ENCODE data around the gene BANF1. TPM values are rescaled to one million over a fixed set of nuclear protein-coding genes. Genes with fewer than 3 reads are reported as not detected.
A peak's percentile ranks its signal among the peaks of the same experiment; 100 is the strongest.

BANF1 gene
- total and polyA plus RNA-seq, 2 donors (not counting 1 experiment from before 2014, with no cell fraction given) = 74.3 to 99.3 TPM

DNA sequence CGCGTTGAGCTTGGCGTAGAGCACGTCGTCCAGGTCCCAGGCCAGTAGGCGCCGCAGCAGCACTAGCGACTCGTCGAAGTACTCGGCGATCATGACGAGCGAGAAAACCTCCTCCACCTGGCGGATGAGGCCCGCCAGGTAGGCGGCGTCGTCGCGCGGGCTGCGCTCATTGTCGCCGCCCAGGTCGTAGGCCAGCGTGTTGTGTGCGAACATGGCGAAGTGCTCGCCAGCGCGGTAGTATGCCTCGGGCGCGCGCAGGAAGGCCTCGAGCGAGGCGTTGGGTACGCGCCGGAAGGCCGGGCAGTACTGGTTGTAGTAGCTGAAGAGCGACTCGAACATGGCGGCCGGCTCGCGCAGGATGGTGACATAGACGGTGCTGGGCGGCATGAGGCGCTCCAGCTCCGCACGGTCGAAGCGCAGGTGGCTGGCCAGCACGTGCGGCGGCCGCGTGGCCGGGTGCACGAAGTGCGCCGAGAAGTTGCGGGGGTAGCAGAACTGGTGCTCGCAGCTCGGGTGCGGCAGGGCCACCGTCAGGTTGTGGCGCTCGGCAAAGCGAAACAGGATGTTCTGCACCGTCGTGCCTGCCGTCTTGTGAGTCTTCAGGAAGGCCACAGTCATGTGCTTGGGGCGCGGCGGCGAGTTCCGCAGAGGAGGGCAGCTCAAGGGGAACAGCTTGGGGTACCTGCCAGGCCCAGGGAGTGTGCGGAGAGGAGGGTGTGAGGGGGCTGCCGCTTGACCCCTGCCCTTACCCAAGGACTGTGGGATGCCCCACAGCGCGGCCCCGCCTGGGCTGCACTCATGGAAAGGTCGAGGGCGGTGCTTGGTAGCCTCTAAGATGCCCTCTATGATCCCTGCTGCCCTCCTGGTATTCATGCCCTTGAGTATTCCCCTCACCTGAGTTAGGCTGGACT is 40.9 kb downstream of the BANF1 start:
- Mint-ChIP-seq H3K4me3 (no peak overlapping the region), H3K9me3 (ENCODE audit: insufficient read depth) (no peaks in the 10 kb centered on the region), H3K4me1 (peaks cover 9% of the 10 kb centered on the region), H3K27me3 (peaks cover 10% of the 10 kb centered on the region), H3K27ac (no peak overlapping the region)
- intact Hi-C loops (cut with micrococcal nuclease) = no loop called here
- no peak for DNase-seq
- no peak for ATAC-seq (ENCODE audit: low read depth)
- POLR2A ChIA-PET = no interaction called here
- Histone ChIP-seq H3K27me3 (replicated peaks in 1 of 4; ENCODE audit: control extremely low read depth in 1 of 4, control insufficient read depth in 3 of 4, insufficient read depth in 4 of 4, low read length in 3 of 4) (peaks cover 0 to 26% (median 3%) of the 10 kb centered on the region in 4 experiments), H3K27ac (ENCODE audit: low read length in 2 of 2) (no peak overlapping the region), H3K36me3 (replicated peaks in 1 of 2; ENCODE audit: control extremely low read depth in 1 of 2, control insufficient read depth in 1 of 2, extremely low read depth in 1 of 2, insufficient read depth in 2 of 2, low read length in 1 of 2) (no peaks in the 10 kb centered on the region), H3K9ac (ENCODE audit: low read length) (no peak overlapping the region), H4K20me1 (ENCODE audit: control insufficient read depth, insufficient read depth, low read length, poor library complexity, severe bottlenecking) (no peaks in the 10 kb centered on the region), H3K9me3 (ENCODE audit: control extremely low read depth in 1 of 3, control insufficient read depth in 2 of 3, insufficient read depth in 1 of 3, low read length in 2 of 3) (no peaks in the 10 kb centered on the region), H3K4me1 (ENCODE audit: control insufficient read depth in 2 of 2, insufficient read depth in 2 of 2, low read length in 2 of 2) (peaks cover 0 to 7% of the 10 kb centered on the region in 2 donors), H2AFZ (ENCODE audit: insufficient read depth, low read depth, low read length, poor library complexity, severe bottlenecking) (no peak overlapping the region), H3K4me2 (replicated peaks; ENCODE audit: low read depth, low read length, poor library complexity, severe bottlenecking) (no peak overlapping the region), H3K79me2 (ENCODE audit: control insufficient read depth, insufficient read depth, low read length) (no peaks in the 10 kb centered on the region), H3K4me3 (ENCODE audit: control extremely low read depth in 1 of 5, extremely low read depth in 1 of 5, insufficient read depth in 1 of 5, low read depth in 2 of 5, low read length in 4 of 5) (no peak overlapping the region)
- TF ChIP-seq EZH2 (IDR thresholded peaks at IDR 0.05; ENCODE audit: borderline replicate concordance, insufficient read depth, low read depth, low read length, poor library complexity, severe bottlenecking) = no peak
- TF ChIP-seq, protein P1, sequence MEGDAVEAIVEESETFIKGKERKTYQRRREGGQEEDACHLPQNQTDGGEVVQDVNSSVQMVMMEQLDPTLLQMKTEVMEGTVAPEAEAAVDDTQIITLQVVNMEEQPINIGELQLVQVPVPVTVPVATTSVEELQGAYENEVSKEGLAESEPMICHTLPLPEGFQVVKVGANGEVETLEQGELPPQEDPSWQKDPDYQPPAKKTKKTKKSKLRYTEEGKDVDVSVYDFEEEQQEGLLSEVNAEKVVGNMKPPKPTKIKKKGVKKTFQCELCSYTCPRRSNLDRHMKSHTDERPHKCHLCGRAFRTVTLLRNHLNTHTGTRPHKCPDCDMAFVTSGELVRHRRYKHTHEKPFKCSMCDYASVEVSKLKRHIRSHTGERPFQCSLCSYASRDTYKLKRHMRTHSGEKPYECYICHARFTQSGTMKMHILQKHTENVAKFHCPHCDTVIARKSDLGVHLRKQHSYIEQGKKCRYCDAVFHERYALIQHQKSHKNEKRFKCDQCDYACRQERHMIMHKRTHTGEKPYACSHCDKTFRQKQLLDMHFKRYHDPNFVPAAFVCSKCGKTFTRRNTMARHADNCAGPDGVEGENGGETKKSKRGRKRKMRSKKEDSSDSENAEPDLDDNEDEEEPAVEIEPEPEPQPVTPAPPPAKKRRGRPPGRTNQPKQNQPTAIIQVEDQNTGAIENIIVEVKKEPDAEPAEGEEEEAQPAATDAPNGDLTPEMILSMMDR (IDR thresholded peaks at IDR 0.05) = no peak
- CTCF ChIA-PET = interaction anchor here (1.0 to 5.2 kb wide), 9 partner anchors 8 to 159 kb away, joined by 3 to 35 read pairs (median 7); partner anchors contain the start of genes BANF1, CATSPER1 and SF3B2
- WGBS (ENCODE audit: insufficient coverage) = 96% methylated on average over 82 of the region's 88 CpGs

DNA sequence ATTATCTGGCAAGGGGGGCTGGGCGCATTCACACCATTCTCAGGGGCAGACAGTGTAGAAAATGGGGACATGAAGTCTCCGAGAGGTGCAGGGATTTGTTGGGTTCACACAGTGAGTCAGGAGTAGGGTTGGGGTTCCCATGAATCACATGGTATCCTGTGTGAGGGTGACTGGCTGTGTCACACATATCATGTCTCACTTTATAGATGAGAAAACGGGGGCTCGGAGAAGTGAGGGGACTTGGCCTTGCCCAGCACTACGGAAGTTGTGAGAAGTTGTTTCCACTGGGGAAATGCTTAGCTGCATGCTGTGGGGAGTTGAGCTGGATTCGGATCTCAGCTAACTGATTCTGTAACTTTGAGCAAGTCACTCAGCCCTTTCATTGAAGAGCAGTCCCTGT is 42.5 kb downstream of the BANF1 start:
- no peaks in the 10 kb centered on the region for H3K36me3 ChIP-seq (replicated peaks in 1 of 2; ENCODE audit: control extremely low read depth in 1 of 2, control insufficient read depth in 1 of 2, extremely low read depth in 1 of 2, insufficient read depth in 2 of 2, low read length in 1 of 2)
- TF ChIP-seq EZH2 (IDR thresholded peaks at IDR 0.05; ENCODE audit: borderline replicate concordance, insufficient read depth, low read depth, low read length, poor library complexity, severe bottlenecking) = no peak
- TF ChIP-seq, protein P1 (IDR thresholded peaks at IDR 0.05) = no peak
- no peak overlapping the region for H3K27ac ChIP-seq (ENCODE audit: low read length in 2 of 2)
- ATAC-seq (ENCODE audit: low read depth) = no peak
- Mint-ChIP-seq H3K4me3 (no peak overlapping the region), H3K27me3 (peaks cover 12% of the 10 kb centered on the region), H3K27ac (peak overlapping the region; percentile 7), H3K9me3 (ENCODE audit: insufficient read depth) (no peaks in the 10 kb centered on the region), H3K4me1 (peaks cover 16% of the 10 kb centered on the region)
- H3K79me2 ChIP-seq (ENCODE audit: control insufficient read depth, insufficient read depth, low read length) = peaks cover 13% of the 10 kb centered on the region
- no peak overlapping the region for H3K9ac ChIP-seq (ENCODE audit: low read length)
- no peak overlapping the region for H2AFZ ChIP-seq (ENCODE audit: insufficient read depth, low read depth, low read length, poor library complexity, severe bottlenecking)
- WGBS (ENCODE audit: insufficient coverage) = 64% methylated on average over 5 of the region's 6 CpGs
- peak overlapping the region; percentile 35 for H3K4me2 ChIP-seq (replicated peaks; ENCODE audit: low read depth, low read length, poor library complexity, severe bottlenecking)
- POLR2A ChIA-PET = no interaction called here
- DNase-seq = no peak
- H3K4me1 ChIP-seq (ENCODE audit: control insufficient read depth in 2 of 2, insufficient read depth in 2 of 2, low read length in 2 of 2) = peaks cover 10 to 15% of the 10 kb centered on the region in 2 donors
- no peak overlapping the region for H3K4me3 ChIP-seq (ENCODE audit: control extremely low read depth in 1 of 5, extremely low read depth in 1 of 5, insufficient read depth in 1 of 5, low read depth in 2 of 5, low read length in 4 of 5)
- intact Hi-C loops (cut with micrococcal nuclease) = loop anchor here (2.0 kb wide), 1 partner anchor 42 kb away; the partner anchor contains the start of genes BANF1 and EIF1AD
- peaks cover 0 to 34% (median 5%) of the 10 kb centered on the region in 4 experiments for H3K27me3 ChIP-seq (replicated peaks in 1 of 4; ENCODE audit: control extremely low read depth in 1 of 4, control insufficient read depth in 3 of 4, insufficient read depth in 4 of 4, low read length in 3 of 4)
- no peaks in the 10 kb centered on the region for H3K9me3 ChIP-seq (ENCODE audit: control extremely low read depth in 1 of 3, control insufficient read depth in 2 of 3, insufficient read depth in 1 of 3, low read length in 2 of 3)
- no peaks in the 10 kb centered on the region for H4K20me1 ChIP-seq (ENCODE audit: control insufficient read depth, insufficient read depth, low read length, poor library complexity, severe bottlenecking)
- CTCF ChIA-PET = interaction anchor here (0.5 to 5.2 kb wide), 40 partner anchors 8 to 1691 kb away, joined by 3 to 35 read pairs (median 4); partner anchors contain the start of genes AP5B1, BANF1, CATSPER1 and FIBP
